Caco-2 (cell line): ENCODE measurements around the gene PRDM2. TPM values are rescaled to one million over a fixed set of nuclear protein-coding genes. Genes with fewer than 3 reads are reported as not detected.

ENCODE experiments used
- BruUV-seq: library from RNA; stranded (reverse); fragments of 400-500 nt; replicated peaks from 2 replicates; lab custom pipeline; 2021; lab: Mats Ljungman, UMichigan
- CTCF ChIA-PET: fragments of 300-600 bp; sonication (Branson Sonifier 250); formaldehyde crosslinking; loops from one replicate; lab custom pipeline; 2022; ENCODE audit warnings: antibody characterized with exemption; lab: Charles Lee
- POLR2A ChIA-PET: fragments of 300-600 bp; sonication (Branson Sonifier 250); formaldehyde crosslinking; loops from one replicate; lab custom pipeline; 2022; ENCODE audit warnings: antibody characterized with exemption; lab: Charles Lee
- DNase-seq, 2 experiments: peaks; one replicate each; pipeline versions ENCODE4 v3.0.0 to v3.0.0-alpha.2; 2020 to 2022
- H3K27me3 ChIP-seq: replicated peaks from 2 replicates; pipeline ENCODE4 v1.6.0; 2011; ENCODE audit warnings: low read length; ENCODE audit not compliant: control insufficient read depth, insufficient read depth
- H3K36me3 ChIP-seq: 2 replicates; pipeline ENCODE4 v1.5.1; 2011; ENCODE audit warnings: low read length; ENCODE audit not compliant: control insufficient read depth, insufficient read depth
- H3K4me1 ChIP-seq: fragments of 250-450 bp; sonication (Bioruptor Pico); 2 replicates; pipeline ENCODE4 v1.5.1; 2020; ENCODE audit warnings: mild to moderate bottlenecking
- H3K4me3 ChIP-seq: 2 replicates; pipeline ENCODE4 v1.5.1; 2011; ENCODE audit warnings: low read depth, mild to moderate bottlenecking, control low read depth, low read length
- H3K9me3 ChIP-seq: fragments of 250-450 bp; sonication (Bioruptor Pico); 2 replicates; pipeline ENCODE4 v1.5.1; 2020; ENCODE audit warnings: mild to moderate bottlenecking, moderate library complexity
- H3K27ac Mint-ChIP-seq: one replicate; pipeline ENCODE4 v1.8.0; 2022; ENCODE audit warnings: mixed read lengths; ENCODE audit not compliant: unreplicated experiment
- H3K27me3 Mint-ChIP-seq: one replicate; pipeline ENCODE4 v1.8.0; 2022; ENCODE audit warnings: mixed read lengths; ENCODE audit not compliant: insufficient read depth, unreplicated experiment
- H3K36me3 Mint-ChIP-seq: one replicate; pipeline ENCODE4 v1.8.0; 2022; ENCODE audit warnings: mild to moderate bottlenecking, mixed read lengths; ENCODE audit not compliant: insufficient read depth, unreplicated experiment
- H3K4me1 Mint-ChIP-seq: one replicate; pipeline ENCODE4 v1.8.0; 2022; ENCODE audit warnings: low read depth, mixed read lengths; ENCODE audit not compliant: unreplicated experiment
- H3K4me3 Mint-ChIP-seq: one replicate; pipeline ENCODE4 v1.8.0; 2022; ENCODE audit warnings: mild to moderate bottlenecking, moderate library complexity, mixed read lengths; ENCODE audit not compliant: unreplicated experiment
- H3K9me3 Mint-ChIP-seq: one replicate; pipeline ENCODE4 v1.8.0; 2022; ENCODE audit warnings: mixed read lengths; ENCODE audit not compliant: unreplicated experiment
- intact Hi-C: fragments of 100-400 bp; cut with micrococcal nuclease; formaldehyde crosslinking; loops from one replicate; pipeline ENCODE4 v1.10.0; 2022; ENCODE audit not compliant: unreplicated experiment
- total RNA-seq: library from RNA; stranded (reverse); gene quantifications from 2 replicates; pipeline ENCODE4 v1.2.3, GENCODE V29; 2022
- TF ChIP-seq, protein P1 (sequence below), 2 experiments: fragments of 200-600 bp in 1 of 2; IDR thresholded peaks; 1 replicate in 1 of 2; 2 replicates in 1 of 2; pipeline versions ENCODE4 v1.5.1 to v1.8.0; 2011 to 2022; ENCODE audit warnings: antibody characterized with exemption in 1 of 2, control low read depth in 1 of 2, inconsistent platforms in 1 of 2, low read depth in 1 of 2, low read length in 1 of 2, mild to moderate bottlenecking in 1 of 2, moderate library complexity in 1 of 2; ENCODE audit not compliant: insufficient read depth in 1 of 2, severe bottlenecking in 1 of 2, unreplicated experiment in 1 of 2

PRDM2 gene
- total RNA-seq, 1 experiment from 2014 or later, result 32.7 TPM

DNA sequence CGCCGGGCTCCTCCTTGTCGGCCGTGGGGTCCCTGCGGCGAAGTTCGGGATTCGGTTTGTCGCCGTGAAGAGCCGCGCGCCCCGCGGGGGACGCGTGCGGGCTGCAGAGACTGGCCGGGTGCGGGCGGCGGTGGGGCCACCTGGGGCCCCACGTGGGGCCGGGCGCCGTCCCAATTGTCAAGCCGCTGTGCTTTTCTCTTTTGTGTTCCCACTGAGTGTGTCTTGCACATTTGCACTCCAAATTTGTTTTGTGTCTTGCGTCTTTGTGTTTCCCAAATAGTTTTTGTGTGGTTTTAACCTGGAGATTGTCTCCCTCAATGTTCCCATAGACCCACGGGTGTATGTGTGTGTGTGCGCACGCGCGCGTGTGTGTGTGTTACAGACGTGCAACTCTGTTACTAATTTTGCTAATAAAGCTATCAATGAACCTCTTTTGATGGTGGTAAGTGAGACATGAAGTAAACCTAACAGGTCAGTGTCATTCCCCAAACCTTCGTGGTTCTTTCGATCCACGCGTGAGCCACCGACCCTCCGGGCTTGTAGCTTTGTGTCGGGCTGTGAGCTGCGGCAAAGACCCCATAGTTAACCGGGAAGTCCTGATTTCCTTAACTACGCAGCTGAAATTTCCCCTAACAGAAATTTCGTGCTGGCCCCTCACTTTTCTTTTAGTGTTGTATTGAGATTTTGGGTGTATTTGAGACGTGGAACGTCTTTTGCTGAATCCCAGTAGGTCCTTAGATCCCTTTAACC is 708 bp downstream of the PRDM2 start:
- BruUV-seq, result no TSS peak
- Mint-ChIP-seq H3K4me3 (peak overlapping the region; percentile 90), H3K4me1 (peaks cover 6% of the 10 kb centered on the region), H3K36me3 (peaks cover 6% of the 10 kb centered on the region), H3K9me3 (peaks cover 9% of the 10 kb centered on the region), H3K27ac (peak overlapping the region; percentile 93), H3K27me3 (no peaks in the 10 kb centered on the region)
- Histone ChIP-seq H3K27me3 (no peaks in the 10 kb centered on the region), H3K9me3 (no peaks in the 10 kb centered on the region), H3K4me1 (0 out of 2 replicates have a peak, but pooled peaks cover 6% of the 10 kb centered on the region), H3K36me3 (no peaks in the 10 kb centered on the region), H3K4me3 (peak overlapping the region; percentile 75)
- TF ChIP-seq, protein P1, sequence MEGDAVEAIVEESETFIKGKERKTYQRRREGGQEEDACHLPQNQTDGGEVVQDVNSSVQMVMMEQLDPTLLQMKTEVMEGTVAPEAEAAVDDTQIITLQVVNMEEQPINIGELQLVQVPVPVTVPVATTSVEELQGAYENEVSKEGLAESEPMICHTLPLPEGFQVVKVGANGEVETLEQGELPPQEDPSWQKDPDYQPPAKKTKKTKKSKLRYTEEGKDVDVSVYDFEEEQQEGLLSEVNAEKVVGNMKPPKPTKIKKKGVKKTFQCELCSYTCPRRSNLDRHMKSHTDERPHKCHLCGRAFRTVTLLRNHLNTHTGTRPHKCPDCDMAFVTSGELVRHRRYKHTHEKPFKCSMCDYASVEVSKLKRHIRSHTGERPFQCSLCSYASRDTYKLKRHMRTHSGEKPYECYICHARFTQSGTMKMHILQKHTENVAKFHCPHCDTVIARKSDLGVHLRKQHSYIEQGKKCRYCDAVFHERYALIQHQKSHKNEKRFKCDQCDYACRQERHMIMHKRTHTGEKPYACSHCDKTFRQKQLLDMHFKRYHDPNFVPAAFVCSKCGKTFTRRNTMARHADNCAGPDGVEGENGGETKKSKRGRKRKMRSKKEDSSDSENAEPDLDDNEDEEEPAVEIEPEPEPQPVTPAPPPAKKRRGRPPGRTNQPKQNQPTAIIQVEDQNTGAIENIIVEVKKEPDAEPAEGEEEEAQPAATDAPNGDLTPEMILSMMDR (IDR thresholded peaks at IDR 0.05; ENCODE audit: insufficient read depth in 1 of 2, low read depth in 1 of 2, low read length in 1 of 2, severe bottlenecking in 1 of 2, unreplicated experiment in 1 of 2), result no peak
- DNase-seq, result peak in 1 of 2 experiments; percentile 44
- intact Hi-C loops, result loop anchor here (5.0 kb wide), 1 partner anchor 47 kb away; no protein-coding TSS in a partner anchor
- ChIA-PET POLR2A (interaction anchor here (0.7 kb wide), 1 partner anchor 49 kb away, joined by 3 read pairs; no protein-coding TSS in a partner anchor), CTCF (no interaction called here)

GRCh38 chr1:13701271-13701640 is 1.3 kb downstream of the PRDM2 start:
- Mint-ChIP-seq H3K9me3 (peaks cover 9% of the 10 kb centered on the region), H3K4me3 (peak overlapping the region; percentile 90), H3K36me3 (peaks cover 6% of the 10 kb centered on the region), H3K4me1 (peaks cover 6% of the 10 kb centered on the region), H3K27me3 (no peaks in the 10 kb centered on the region), H3K27ac (no peak overlapping the region)
- Histone ChIP-seq H3K9me3 (no peaks in the 10 kb centered on the region), H3K4me1 (0 out of 2 replicates have a peak, but pooled peaks cover 6% of the 10 kb centered on the region), H3K27me3 (no peaks in the 10 kb centered on the region), H3K4me3 (no peak overlapping the region), H3K36me3 (no peaks in the 10 kb centered on the region)
- ChIA-PET POLR2A (interaction anchor here (0.7 kb wide), 1 partner anchor 48 kb away, joined by 3 read pairs; no protein-coding TSS in a partner anchor), CTCF (no interaction called here)
- TF ChIP-seq, protein P1 (IDR thresholded peaks at IDR 0.05; ENCODE audit: insufficient read depth in 1 of 2, low read depth in 1 of 2, low read length in 1 of 2, severe bottlenecking in 1 of 2, unreplicated experiment in 1 of 2), result no peak
- BruUV-seq, result TSS peak; percentile 49
- DNase-seq, result no peak
- intact Hi-C loops, result loop anchor here (5.0 kb wide), 1 partner anchor 46 kb away; no protein-coding TSS in a partner anchor

- Mint-ChIP-seq H3K36me3 (peaks cover 6% of the 10 kb centered on the region), H3K4me1 (peaks cover 6% of the 10 kb centered on the region), H3K4me3 (no peak overlapping the region), H3K27me3 (no peaks in the 10 kb centered on the region), H3K27ac (no peak overlapping the region), H3K9me3 (peaks cover 5% of the 10 kb centered on the region)
- H3K4me3 ChIP-seq, result no peak overlapping the region
- TF ChIP-seq, protein P1 (IDR thresholded peaks at IDR 0.05; ENCODE audit: insufficient read depth in 1 of 2, low read depth in 1 of 2, low read length in 1 of 2, severe bottlenecking in 1 of 2, unreplicated experiment in 1 of 2), result no peak
- 0 out of 2 replicates have a peak, but pooled peaks cover 6% of the 10 kb centered on the region for H3K4me1 ChIP-seq
- no peak for DNase-seq
- intact Hi-C loops, result loop anchor here (5.0 kb wide), 1 partner anchor 45 kb away; no protein-coding TSS in a partner anchor
- ChIA-PET CTCF (no interaction called here), POLR2A (no interaction called here)
- no peaks in the 10 kb centered on the region for H3K27me3 ChIP-seq
- no peaks in the 10 kb centered on the region for H3K9me3 ChIP-seq
- BruUV-seq, result no TSS peak
- no peaks in the 10 kb centered on the region for H3K36me3 ChIP-seq
Measured at GRCh38 chr1:13702425-13703127, 2.6 kb downstream of the PRDM2 start.
